Ascending aorta (tissue), 2 donors: ENCODE results near the gene PCNX2. TPM values are rescaled to one million over a fixed set of nuclear protein-coding genes. Genes with fewer than 3 reads are reported as not detected.

Experiments used
- DNase-seq, 2 donors: peaks; one replicate each; pipeline ENCODE4 v3.0.0-alpha.2; 2019; ENCODE audit warnings: low spot score in 2 of 2
- H3K27ac ChIP-seq, 2 donors: fragments of 200-600 bp; sonication (generic); one replicate each; pipeline ENCODE4 v1.5.1; 2016 to 2017; ENCODE audit warnings: mild to moderate bottlenecking in 1 of 2
- H3K27me3 ChIP-seq: fragments of 200-600 bp; sonication (generic); one replicate; pipeline ENCODE4 v1.5.1; 2017
- H3K36me3 ChIP-seq, 2 donors: fragments of 200-600 bp; sonication (generic); one replicate each; pipeline ENCODE4 v1.5.1; 2016
- H3K4me1 ChIP-seq, 2 donors: fragments of 200-600 bp; sonication (generic); one replicate each; pipeline ENCODE4 v1.5.1; 2016 to 2017; ENCODE audit warnings: mild to moderate bottlenecking in 1 of 2
- H3K4me3 ChIP-seq, 2 donors: fragments of 200-600 bp; sonication (generic); one replicate each; pipeline ENCODE4 v1.5.1; 2016 to 2017; ENCODE audit warnings: mild to moderate bottlenecking in 1 of 2
- H3K9me3 ChIP-seq, 2 donors: fragments of 200-600 bp; sonication (generic); one replicate each; pipeline ENCODE4 v1.5.1; 2016
- intact Hi-C: fragments of 100-400 bp; cut with DNase I; formaldehyde crosslinking; loops from one replicate; pipeline ENCODE4 v1.15.1; 2023
- total RNA-seq: library from RNA; depleted of rRNA; stranded (reverse); fragments of >200 nt; gene quantifications from one replicate; pipeline ENCODE4 v1.1.0, GENCODE V29; 2016
- TF ChIP-seq, protein P1 (sequence below), 3 experiments: fragments of 200-600 bp in 2 of 3; fragments of 450-650 bp in 1 of 3; sonication (generic) in 2 of 3; IDR thresholded peaks; one replicate each; pipeline ENCODE4 v1.5.1; 2016 to 2019; ENCODE audit warnings: antibody characterized with exemption in 3 of 3, mild to moderate bottlenecking in 1 of 3, moderate library complexity in 1 of 3

PCNX2 gene
- total RNA-seq, 1 donor from 2014 or later, result 13.6 TPM

DNA sequence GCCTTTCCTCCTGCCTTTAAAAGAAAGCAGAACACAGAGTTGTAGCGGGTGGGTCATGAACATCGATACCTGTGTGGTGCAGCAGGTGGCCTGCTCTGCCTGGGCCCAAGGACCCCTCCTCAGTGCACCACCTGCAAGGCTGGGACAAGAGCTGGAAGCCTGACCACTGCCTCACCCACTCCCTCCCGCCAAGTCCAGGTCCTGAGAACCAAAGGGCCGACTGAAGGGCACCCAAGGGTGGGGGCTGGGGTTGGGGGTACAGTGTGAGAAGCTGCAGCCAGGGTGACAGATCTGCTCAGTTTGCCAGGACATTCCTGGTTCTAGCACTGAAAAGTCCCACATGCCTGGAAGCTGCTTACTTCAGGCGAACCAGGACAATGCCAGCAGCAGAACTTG, 309.0 kb downstream of the PCNX2 start:
- H3K27ac ChIP-seq, result no peak overlapping the region
- intact Hi-C loops, result no loop called here
- no peaks in the 10 kb centered on the region for H3K36me3 ChIP-seq
- no peaks in the 10 kb centered on the region for H3K4me1 ChIP-seq
- DNase-seq, result no peak
- H3K27me3 ChIP-seq, result no peaks in the 10 kb centered on the region
- no peak overlapping the region for H3K4me3 ChIP-seq
- TF ChIP-seq, protein P1, sequence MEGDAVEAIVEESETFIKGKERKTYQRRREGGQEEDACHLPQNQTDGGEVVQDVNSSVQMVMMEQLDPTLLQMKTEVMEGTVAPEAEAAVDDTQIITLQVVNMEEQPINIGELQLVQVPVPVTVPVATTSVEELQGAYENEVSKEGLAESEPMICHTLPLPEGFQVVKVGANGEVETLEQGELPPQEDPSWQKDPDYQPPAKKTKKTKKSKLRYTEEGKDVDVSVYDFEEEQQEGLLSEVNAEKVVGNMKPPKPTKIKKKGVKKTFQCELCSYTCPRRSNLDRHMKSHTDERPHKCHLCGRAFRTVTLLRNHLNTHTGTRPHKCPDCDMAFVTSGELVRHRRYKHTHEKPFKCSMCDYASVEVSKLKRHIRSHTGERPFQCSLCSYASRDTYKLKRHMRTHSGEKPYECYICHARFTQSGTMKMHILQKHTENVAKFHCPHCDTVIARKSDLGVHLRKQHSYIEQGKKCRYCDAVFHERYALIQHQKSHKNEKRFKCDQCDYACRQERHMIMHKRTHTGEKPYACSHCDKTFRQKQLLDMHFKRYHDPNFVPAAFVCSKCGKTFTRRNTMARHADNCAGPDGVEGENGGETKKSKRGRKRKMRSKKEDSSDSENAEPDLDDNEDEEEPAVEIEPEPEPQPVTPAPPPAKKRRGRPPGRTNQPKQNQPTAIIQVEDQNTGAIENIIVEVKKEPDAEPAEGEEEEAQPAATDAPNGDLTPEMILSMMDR (IDR thresholded peaks at IDR 0.05), result no peak
- no peaks in the 10 kb centered on the region for H3K9me3 ChIP-seq

DNA sequence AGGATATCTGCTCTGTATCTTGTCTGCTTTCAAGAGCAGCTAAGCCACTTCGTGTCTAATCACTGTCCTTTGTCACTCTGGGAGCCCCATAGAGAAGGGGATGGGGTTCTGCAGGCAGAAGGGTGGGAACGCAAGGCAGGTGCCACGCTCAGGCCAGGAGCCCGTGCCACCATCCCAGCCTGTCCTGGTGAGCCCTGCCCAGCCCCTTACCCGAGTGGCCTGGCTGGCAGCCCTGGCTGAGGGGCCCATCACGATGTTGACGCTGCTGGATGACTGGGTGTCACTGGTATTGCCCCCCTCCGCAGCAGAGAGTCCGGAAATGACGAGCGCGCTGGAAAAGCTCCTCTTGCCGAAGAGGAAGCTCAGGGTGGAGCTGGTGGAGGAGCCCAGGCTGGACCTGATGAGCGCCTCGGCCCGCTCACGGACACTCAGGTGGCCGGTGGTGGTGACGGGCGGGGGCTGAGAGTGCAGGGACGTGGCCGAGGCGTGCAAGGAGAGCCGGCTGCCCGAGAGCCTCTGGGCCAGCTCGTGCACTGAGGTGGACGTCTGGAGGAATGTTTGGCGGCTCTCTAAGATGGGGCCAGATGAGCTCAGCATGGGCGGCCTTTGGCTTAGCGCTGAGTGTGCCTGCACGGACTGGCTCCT, 309.5 kb downstream of the PCNX2 start:
- Histone ChIP-seq H3K4me3 (no peak overlapping the region), H3K27me3 (no peaks in the 10 kb centered on the region), H3K36me3 (no peaks in the 10 kb centered on the region), H3K9me3 (no peaks in the 10 kb centered on the region), H3K27ac (no peak overlapping the region), H3K4me1 (no peaks in the 10 kb centered on the region)
- intact Hi-C loops, result no loop called here
- TF ChIP-seq, protein P1 (IDR thresholded peaks at IDR 0.05), result no peak
- DNase-seq, result no peak

DNA sequence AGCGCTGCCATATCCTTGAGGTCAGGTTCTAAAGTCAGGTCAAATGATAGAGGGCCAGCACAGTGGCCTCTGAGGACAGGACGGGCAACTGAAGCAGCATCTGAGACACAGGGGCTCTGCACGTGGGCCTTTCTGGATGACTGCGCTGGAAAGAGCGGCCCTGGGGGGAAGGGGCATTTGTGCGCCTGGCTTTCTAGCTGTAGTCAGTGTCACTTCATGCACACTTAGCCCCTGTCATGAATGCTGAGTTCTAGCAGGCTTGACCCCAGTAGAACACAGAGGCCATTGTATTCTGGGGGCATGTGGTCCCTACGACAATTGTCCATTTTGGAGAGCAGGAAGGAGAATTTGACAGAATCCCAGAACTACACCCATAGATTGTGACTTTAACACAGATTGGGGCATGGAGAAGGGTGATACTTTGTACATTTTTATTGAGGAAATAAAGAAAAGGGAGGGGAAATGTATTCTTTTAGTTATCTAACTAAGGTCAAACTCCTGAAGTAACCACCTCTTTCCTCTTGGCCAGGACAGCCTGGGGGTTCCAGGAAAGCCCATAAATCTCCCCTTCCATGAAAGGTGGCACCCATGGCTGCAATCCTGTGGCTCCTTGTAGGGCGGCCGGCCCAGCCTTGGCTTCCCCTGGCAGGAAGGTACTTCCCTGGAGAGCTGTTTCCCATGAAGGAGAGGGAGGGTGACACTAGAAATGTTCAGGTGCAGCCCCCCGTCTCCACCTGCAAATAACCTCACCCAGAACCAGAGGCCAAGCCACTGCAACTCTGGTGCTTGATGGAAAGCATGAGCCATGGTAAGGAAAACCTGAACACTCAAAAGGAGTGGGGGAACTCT, 310.7 kb downstream of the PCNX2 start:
- H3K36me3 ChIP-seq, result no peaks in the 10 kb centered on the region
- no peak overlapping the region for H3K27ac ChIP-seq
- intact Hi-C loops, result no loop called here
- no peaks in the 10 kb centered on the region for H3K4me1 ChIP-seq
- TF ChIP-seq, protein P1 (IDR thresholded peaks at IDR 0.05), result no peak
- no peak overlapping the region for H3K4me3 ChIP-seq
- no peaks in the 10 kb centered on the region for H3K27me3 ChIP-seq
- H3K9me3 ChIP-seq, result no peaks in the 10 kb centered on the region
- DNase-seq, result no peak

DNA sequence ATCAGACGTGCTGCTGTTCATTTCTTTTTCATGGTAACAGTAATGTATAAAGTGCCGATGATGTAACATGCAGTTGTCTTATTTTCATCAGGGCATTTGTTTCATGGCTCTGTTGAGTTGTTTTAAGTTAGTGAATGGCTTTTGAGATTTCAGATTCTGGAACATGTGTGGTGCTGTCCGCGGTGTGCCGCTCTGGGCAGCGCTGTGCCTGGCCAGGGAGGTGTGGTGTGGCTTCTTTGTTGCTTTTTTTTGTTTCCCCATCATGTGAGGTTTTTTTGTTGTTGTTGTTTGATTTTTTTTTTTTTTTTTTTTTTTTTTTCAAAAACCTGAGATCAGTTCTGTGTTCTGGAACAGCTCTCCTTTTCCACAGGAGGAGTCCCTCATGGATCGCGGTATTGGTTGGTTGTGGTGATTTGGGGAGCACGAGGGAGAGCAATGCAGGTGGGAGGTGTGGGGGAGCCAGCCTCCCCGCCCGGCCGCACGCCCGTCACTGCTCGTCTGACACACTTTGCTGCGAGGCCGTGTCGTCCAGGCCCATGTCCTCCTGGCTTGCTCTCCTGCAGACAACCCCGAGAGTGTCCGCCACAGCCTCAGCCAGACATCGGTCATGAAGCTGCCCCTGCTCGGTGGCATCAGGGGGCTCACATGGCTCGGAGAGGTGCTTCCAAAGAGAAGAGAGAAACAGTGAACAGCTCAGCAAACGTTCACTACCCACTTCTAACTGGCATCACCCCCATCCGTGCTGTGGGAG, 311.5 kb downstream of the PCNX2 start:
- no peak for DNase-seq
- Histone ChIP-seq H3K36me3 (peaks cover 0 to 2% of the 10 kb centered on the region in 2 donors), H3K4me1 (no peaks in the 10 kb centered on the region), H3K27ac (no peak overlapping the region), H3K27me3 (no peaks in the 10 kb centered on the region), H3K4me3 (no peak overlapping the region), H3K9me3 (no peaks in the 10 kb centered on the region)
- TF ChIP-seq, protein P1 (IDR thresholded peaks at IDR 0.05), result no peak
- intact Hi-C loops, result no loop called here

DNA sequence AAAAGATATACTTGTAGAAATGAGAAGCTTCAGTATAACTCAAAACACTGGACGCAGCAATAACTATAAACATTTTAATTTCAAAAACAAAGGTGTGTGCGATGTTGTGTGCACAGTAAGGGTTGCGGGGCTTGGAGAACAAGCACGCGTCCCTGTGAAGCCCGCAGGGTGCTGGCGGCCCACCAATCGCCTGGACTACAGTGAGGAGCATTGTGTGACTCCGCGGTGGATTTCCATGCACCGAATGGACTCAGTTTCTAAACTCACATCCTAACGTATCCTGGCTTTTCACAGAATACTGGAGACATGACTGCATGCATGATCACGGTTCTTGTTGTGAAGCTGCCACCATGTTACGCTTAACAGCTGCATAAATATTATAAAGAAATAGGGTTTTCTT, 312.1 kb downstream of the PCNX2 start:
- intact Hi-C loops, result no loop called here
- Histone ChIP-seq H3K36me3 (peaks cover 0 to 8% of the 10 kb centered on the region in 2 donors), H3K27me3 (no peaks in the 10 kb centered on the region), H3K9me3 (no peaks in the 10 kb centered on the region), H3K4me1 (no peaks in the 10 kb centered on the region), H3K4me3 (no peak overlapping the region), H3K27ac (no peak overlapping the region)
- no peak for DNase-seq
- TF ChIP-seq, protein P1 (IDR thresholded peaks at IDR 0.05), result no peak
